Stimulated activated CD8-positive, alpha-beta memory T cell treated with anti-CD3 and anti-CD28 coated beads, Interleukin-7, amount 100 ng/mL, for 48 hours (primary cell): Measurements from ENCODE around the gene ADGRV1.

Source experiments
- DNase-seq, 2 donors: peaks; one replicate each; pipeline ENCODE4 v3.0.0-alpha.2; 2020; ENCODE audit warnings: low read depth in 1 of 2; ENCODE audit errors: extremely low read depth in 1 of 2

ADGRV1 gene

DNA sequence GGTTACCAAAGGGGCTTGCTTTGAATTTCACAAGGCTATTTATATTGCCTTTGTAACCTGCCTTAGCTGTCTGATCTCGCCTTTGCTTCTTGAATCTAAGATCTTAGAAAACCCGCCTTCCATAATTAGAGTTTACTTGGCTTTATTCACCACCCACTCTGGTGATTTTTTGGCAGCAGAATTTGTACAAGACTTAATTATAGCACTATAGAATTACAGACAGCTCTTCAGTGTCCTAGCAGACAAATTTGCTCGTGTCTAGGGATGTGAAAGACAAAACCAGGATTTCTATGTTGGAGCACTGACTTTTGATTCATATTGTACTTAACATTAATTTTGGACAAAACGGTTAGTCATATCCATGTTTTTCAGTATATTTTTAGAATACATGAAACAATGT is 306.6 kb downstream of the ADGRV1 start:
- no peak for DNase-seq

GRCh38 chr5:90866333-90866732 is 307.7 kb downstream of the ADGRV1 start:
- no peak for DNase-seq

- DNase-seq: no peak
These were observed 308.5 kb downstream of the ADGRV1 start for GRCh38 chr5:90866915-90867731.

GRCh38 chr5:90868799-90869198 is 310.2 kb downstream of the ADGRV1 start:
- no peak for DNase-seq

DNA sequence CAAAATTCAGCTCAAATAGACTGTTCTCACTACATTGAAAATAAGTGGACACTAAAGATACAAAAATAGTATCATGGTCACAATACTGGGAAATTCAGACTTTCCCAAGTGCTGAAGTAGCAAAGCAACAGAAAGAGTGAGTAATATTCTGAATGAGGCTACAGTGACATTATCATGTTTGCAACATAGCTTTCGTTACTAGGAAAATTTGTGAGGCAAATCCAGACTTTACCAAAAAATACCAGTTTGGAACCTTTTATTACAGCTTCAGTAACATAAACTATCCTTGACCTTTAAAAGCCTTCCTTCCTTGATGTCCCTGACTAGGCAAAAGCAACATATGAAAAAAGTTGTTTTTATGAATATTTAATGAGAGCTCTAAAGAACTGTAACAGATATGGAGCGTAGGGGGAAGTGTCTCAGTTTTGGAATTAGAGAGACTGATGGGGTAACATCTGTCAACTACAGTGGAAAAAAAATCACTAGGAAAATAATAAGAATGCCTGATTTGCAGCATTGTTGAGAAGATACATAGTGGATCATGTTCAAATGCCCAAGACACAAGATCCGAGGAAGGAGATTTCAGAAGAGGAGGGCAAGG is 312.9 kb downstream of the ADGRV1 start:
- DNase-seq: no peak

GRCh38 chr5:90873033-90873517 is 314.5 kb downstream of the ADGRV1 start:
- no peak for DNase-seq

DNA sequence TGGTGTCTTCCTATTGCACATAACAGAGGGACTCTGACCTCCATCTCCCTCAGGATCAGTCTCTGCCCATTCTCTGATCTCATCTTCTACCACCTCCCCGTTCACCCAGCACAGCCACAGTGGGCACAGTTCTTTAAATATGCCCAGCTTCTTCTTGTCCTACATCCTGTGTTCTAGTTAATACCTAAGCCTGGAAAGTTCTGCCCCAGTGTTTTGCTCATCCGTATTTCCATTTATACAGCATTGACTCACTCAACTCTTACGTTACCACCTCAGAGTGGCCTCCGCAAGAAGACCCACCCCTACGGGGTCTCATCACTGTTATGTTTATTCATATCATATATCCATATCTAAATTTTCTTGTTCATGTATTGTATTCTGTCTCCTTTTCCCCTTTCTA is 315.5 kb downstream of the ADGRV1 start:
- DNase-seq: no peak

GRCh38 chr5:90875456-90875855 is 316.9 kb downstream of the ADGRV1 start:
- DNase-seq: no peak

GRCh38 chr5:90876366-90876765 is 317.8 kb downstream of the ADGRV1 start:
- DNase-seq: no peak

DNA sequence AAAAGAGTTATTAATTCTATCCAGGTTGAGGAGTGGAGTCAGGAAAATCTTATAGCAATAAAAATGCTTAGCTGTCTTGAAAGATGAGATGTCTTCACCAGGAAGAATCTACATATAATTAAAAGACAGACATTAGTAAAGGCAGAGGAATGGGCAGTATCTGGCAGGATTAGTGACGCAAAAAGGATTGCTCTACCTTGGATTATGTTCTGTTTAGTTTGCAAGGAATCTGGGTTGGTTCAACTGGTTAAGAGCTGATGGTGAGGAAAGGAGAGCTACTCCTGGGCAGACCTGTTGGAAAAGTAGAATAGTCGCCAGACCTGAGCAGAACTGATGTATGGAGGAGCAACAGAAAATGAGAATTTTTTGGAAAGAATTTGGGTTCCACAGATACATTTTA is 318.5 kb downstream of the ADGRV1 start:
- DNase-seq: no peak

DNA sequence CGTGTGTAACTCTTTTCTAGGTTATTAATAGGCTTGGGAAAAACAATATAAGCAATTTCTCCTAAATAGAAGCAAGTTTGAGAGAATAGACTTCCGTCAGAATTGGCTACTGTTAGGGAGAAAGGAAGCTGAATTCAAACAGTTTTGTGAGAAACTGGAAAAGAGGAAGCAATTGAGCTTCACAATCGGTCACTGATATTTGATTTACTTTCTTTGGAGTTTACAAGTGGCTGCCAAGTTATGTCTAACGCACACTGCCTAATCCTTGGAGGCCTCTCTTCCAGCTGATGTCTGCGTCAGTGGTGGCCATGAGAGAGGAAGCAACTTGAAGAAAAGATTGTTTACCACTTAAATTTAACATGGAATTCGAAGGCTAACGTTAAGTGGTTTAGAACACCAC is 319.5 kb downstream of the ADGRV1 start:
- no peak for DNase-seq

GRCh38 chr5:90878549-90879196 is 320.1 kb downstream of the ADGRV1 start:
- no peak for DNase-seq

DNA sequence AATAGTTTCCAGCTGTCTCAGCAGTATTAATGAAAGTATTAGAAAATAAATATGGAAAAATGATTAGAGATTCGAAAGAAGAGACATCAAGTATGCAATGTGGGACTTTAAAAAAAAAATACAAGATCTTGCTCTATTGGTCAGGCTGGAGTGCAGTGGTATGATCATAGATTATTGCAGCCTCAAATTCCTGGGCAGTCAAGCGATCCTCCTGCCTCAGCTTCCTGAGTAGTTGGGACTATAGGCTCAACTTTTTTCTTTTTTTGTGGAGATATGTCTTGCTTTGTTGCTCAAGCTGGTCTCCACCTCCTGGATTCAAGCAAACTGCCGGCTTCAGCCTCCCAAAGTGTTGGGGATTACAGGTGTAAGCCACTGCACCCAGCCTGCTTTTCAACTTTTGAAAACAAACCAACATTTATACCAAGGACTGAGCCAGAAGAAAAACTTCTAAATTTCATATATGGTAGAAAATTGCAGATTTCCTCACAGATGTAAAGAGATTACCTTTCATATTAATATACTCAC is 323.1 kb downstream of the ADGRV1 start:
- no peak for DNase-seq

GRCh38 chr5:90882448-90882847 is 323.9 kb downstream of the ADGRV1 start:
- no peak for DNase-seq

DNA sequence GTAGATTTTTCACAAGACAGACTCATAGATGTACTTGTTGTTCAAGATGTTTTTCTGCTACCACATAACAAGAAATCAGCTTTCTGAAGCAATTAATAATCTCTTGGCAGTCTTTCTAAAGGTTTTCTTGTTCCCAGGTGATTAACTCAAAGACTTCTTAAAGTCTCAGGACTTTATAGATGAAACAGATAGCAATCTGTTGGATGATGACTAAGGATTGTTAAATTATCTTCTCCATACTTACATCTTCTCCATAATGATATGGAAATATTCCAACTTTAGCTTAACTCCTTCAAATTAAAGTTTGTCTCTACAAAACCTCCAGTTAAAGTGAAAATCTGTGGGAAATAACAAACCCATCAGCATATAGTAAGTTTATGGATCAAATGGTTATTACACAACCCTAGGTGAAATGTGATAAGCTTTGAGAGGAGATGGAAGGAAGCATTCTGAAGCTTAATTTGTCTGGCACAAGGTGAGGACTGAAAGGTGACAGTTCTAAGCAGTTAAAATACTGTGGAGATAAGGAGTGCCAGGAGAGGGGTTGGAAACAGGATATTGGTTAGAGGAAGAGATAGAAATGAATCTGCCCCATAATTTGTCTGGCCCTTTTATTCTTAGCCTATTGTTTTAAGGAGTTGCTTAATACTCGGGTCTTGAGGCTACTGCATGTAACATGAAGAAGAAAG is 326.7 kb downstream of the ADGRV1 start:
- DNase-seq: no peak

GRCh38 chr5:90886381-90886780 is 327.8 kb downstream of the ADGRV1 start:
- no peak for DNase-seq

DNA sequence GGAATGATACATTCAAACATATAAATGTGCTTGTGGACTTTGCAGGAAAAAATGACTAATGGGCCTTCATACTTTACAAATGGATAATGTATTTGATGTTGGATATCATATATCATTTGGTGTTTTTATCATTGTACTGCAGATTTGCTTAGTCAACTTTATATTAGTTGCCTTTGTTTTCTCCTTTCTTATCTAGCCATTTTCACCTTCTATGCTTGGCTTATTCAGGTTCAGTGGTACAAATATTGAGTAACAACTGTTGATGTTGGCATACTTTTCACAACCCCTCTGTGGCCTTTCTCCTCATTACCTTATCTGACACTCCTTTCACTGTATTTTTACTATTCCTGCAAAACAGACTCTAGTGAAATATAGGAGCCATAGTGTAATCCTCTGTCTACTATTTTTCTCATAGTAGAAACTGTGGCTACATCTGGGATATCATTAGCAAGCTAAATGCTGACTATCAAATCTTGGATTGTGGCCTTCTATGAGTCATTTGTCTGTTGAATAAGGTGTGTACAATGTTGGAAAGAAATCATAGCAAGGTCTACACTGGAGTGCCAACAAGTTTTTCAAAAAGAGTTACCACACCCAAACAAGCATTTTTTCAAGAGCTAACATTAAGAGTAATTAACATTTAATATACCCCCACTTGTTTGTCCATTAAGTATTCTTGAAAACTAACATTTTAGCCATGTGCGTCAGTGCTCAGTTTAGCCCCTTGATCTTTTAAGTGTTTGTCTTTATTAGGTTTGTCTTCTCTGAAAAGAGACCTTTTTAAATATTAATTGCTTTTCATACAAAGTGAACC is 330.1 kb downstream of the ADGRV1 start:
- DNase-seq: no peak

GRCh38 chr5:90889325-90889600 is 330.7 kb downstream of the ADGRV1 start:
- DNase-seq: no peak

DNA sequence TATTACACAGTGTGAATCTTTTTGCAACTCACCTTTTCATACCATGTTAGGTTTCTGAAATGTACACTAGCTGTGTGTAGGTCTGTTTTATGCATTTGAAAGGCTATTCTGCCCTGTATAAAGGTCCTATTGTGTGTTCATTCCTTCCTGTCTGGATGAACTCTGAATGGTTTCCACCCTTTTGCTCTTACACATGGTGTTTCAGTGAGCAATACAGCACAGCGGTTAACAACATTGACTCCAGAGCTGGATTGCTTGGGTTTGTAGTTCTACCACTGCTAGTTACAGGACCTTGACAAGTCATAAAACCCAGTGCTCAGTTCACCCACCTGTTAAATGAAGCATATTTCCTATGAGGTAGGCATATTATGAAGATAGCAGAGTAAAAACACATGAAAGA is 331.6 kb downstream of the ADGRV1 start:
- DNase-seq: no peak

- DNase-seq: no peak
These were observed 336.3 kb downstream of the ADGRV1 start for GRCh38 chr5:90894866-90895420.
